Activated CD8-positive, alpha-beta memory T cell treated with anti-CD3 and anti-CD28 coated beads, Interleukin-2, amount 10 ng/mL, durations not matched to agents 7 days and 5 days (primary cell): Measurements from ENCODE around the gene MCUB. TPM values are rescaled to one million over a fixed set of nuclear protein-coding genes. Genes with fewer than 3 reads are reported as not detected.

ENCODE experiments used
- ATAC-seq: fragments of 150-1000 bp; cut with Tn5 transposase; one replicate; pipeline ENCODE4 v1.10.0; 2021; ENCODE audit warnings: moderate library complexity
- CTCF ChIA-PET: fragments of 350-600 bp; sonication (Branson Sonifier 250); formaldehyde crosslinking; loops from one replicate; lab custom pipeline; 2021; ENCODE audit warnings: antibody characterized with exemption; lab: Charles Lee
- DNase-seq: peaks from one replicate; pipeline ENCODE4 v3.0.0-alpha.2; 2020
- H3K27ac Mint-ChIP-seq: one replicate; pipeline ENCODE4 v1.8.0; 2021; ENCODE audit warnings: mild to moderate bottlenecking, mixed read lengths
- H3K27me3 Mint-ChIP-seq: one replicate; pipeline ENCODE4 v1.8.0; 2021; ENCODE audit warnings: mixed read lengths
- H3K36me3 Mint-ChIP-seq: one replicate; pipeline ENCODE4 v1.8.0; 2021; ENCODE audit warnings: mild to moderate bottlenecking, mixed read lengths
- H3K4me1 Mint-ChIP-seq: one replicate; pipeline ENCODE4 v1.8.0; 2021; ENCODE audit warnings: mixed read lengths
- H3K4me3 Mint-ChIP-seq: one replicate; pipeline ENCODE4 v1.8.0; 2021; ENCODE audit warnings: mild to moderate bottlenecking, moderate library complexity, mixed read lengths
- H3K9me3 Mint-ChIP-seq: one replicate; pipeline ENCODE4 v1.8.0; 2022; ENCODE audit warnings: low read depth, mixed read lengths
- total RNA-seq, 2 experiments: library from RNA; stranded (reverse); gene quantifications; one replicate each; pipeline ENCODE4 v1.2.3, GENCODE V29; 2021

Gene MCUB
- total RNA-seq, 2 experiments from 2014 or later = 51.2 to 65.5 TPM

- DNase-seq = no peak
- Mint-ChIP-seq H3K4me1 (peaks cover 11% of the 10 kb centered on the region), H3K27me3 (peaks cover 3% of the 10 kb centered on the region), H3K36me3 (no peaks in the 10 kb centered on the region), H3K27ac (no peak overlapping the region), H3K4me3 (no peak overlapping the region), H3K9me3 (no peaks in the 10 kb centered on the region)
- CTCF ChIA-PET = interaction anchor here (1.3 kb wide), 1 partner anchor 31 kb away, joined by 3 read pairs; the partner anchor contains the start of gene CASP6
- no peak for ATAC-seq
Measured at GRCh38 chr4:109733728-109734127, 173.7 kb downstream of the MCUB start.

DNA sequence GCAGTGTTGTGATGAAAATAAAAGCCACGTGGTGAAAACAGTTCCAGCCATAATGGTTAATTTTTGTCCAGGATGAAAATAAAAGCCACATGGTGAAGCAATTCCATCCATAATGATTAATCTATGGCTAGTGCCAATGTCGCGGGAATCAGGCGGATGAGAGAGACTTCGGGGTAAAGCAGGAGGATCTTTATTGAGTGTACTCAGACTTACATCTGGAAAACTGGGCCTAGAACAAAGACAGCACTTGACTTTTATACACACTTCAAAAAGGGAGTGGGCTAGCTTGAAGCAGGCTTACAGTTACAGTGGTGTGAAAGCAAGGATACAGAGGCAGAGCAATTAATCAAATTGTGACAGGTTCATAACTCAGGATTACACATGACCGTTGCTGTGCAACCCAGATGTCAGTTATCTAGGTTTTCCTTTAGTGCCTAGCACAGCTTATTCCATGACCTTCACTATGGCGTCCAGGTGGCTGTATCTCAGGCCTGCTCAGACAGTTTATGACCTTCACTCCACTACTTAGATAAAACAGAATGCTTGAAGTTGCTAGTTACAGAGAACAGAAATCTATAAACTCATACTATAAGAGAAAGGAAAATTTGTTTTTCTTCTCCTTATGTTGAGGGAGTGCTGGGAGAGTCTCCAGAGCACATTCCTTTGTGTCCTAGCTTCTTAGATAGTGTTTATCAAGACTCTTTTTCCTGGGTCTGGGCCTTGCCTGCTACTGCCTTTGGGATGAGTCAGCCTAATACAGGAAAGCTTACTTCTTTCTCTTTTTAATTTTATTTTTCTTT is 175.7 kb downstream of the MCUB start:
- CTCF ChIA-PET = no interaction called here
- H3K27me3 Mint-ChIP-seq = peaks cover 7% of the 10 kb centered on the region
- H3K36me3 Mint-ChIP-seq = no peaks in the 10 kb centered on the region
- no peak overlapping the region for H3K27ac Mint-ChIP-seq
- H3K4me1 Mint-ChIP-seq = peaks cover 2% of the 10 kb centered on the region
- H3K4me3 Mint-ChIP-seq = no peak overlapping the region
- DNase-seq (no peak), ATAC-seq (no peak)
- no peaks in the 10 kb centered on the region for H3K9me3 Mint-ChIP-seq

Other genes starting within 250 kb of the MCUB start
- 10 to 100 TPM; 22.0 to 25.9 TPM for gene SEC24B, start 126.4 kb upstream of the MCUB start, total RNA-seq
- 10 to 100 TPM; 20.3 to 20.8 TPM for gene CASP6, start 143.2 kb downstream of the MCUB start, total RNA-seq
- gene PLA2G12A, start 169.8 kb downstream of the MCUB start, total RNA-seq = 10 to 100 TPM; 14.4 to 14.6 TPM
- gene CFI, start 241.8 kb downstream of the MCUB start, total RNA-seq = under 1 TPM in 1 of 2 experiments, not detected in 1; 0.26 TPM